ENCODE results near the gene FOXL2.

DNA sequence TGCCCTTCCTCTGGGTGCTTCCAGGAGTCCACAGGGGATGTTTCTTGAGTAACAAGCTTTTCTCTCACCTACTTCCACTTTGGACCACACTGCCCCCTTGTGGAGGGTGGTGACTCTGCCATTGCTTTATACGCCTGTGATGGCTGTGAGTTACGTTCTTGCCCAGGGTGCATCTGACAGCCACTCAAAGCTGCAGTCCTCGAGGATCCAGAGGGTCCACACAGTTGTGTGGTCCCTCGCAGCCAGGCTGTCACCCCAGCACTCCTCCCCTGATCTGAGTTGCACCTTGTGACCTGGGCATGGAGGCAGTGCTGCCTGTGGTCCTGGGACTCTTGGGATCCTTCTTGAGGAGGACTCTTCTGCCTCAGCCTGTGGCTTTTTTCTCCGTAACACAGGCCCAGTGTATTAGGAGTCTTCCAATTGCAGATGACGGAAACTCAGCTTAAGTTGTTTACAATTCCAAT lies 23.4 kb downstream of the FOXL2 start:
- TF ChIP-seq, protein P1, sequence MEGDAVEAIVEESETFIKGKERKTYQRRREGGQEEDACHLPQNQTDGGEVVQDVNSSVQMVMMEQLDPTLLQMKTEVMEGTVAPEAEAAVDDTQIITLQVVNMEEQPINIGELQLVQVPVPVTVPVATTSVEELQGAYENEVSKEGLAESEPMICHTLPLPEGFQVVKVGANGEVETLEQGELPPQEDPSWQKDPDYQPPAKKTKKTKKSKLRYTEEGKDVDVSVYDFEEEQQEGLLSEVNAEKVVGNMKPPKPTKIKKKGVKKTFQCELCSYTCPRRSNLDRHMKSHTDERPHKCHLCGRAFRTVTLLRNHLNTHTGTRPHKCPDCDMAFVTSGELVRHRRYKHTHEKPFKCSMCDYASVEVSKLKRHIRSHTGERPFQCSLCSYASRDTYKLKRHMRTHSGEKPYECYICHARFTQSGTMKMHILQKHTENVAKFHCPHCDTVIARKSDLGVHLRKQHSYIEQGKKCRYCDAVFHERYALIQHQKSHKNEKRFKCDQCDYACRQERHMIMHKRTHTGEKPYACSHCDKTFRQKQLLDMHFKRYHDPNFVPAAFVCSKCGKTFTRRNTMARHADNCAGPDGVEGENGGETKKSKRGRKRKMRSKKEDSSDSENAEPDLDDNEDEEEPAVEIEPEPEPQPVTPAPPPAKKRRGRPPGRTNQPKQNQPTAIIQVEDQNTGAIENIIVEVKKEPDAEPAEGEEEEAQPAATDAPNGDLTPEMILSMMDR (conservative IDR thresholded peaks at IDR 0.05; ENCODE audit: low read depth, low read length): peak; percentile 92
- no peak for TF ChIP-seq EZH2 (IDR thresholded peaks at IDR 0.05; ENCODE audit: borderline replicate concordance, low read depth, low read length, poor library complexity, severe bottlenecking)

All from A673 (cell line).